ENCODE results near the gene MYO1G.

DNA sequence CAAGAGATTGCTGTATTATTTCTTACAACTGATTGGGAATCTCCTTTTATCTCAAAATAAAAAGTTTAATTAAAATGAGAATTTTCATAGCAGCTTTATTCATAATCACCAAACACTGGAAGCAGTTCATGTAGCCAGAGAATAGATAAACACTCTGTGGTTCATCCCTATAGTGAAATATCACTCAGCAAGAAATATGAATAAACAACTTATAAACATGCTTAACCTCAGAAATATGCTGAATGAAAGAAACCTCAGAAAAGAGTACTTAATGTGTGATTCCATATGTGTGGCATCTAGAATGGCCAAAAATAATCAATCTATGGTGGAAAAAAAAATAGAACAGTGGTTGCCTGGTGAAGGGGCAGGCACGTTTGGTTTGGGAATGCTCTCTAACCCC is 33.3 kb downstream of the MYO1G start:
- TF ChIP-seq, protein P1, sequence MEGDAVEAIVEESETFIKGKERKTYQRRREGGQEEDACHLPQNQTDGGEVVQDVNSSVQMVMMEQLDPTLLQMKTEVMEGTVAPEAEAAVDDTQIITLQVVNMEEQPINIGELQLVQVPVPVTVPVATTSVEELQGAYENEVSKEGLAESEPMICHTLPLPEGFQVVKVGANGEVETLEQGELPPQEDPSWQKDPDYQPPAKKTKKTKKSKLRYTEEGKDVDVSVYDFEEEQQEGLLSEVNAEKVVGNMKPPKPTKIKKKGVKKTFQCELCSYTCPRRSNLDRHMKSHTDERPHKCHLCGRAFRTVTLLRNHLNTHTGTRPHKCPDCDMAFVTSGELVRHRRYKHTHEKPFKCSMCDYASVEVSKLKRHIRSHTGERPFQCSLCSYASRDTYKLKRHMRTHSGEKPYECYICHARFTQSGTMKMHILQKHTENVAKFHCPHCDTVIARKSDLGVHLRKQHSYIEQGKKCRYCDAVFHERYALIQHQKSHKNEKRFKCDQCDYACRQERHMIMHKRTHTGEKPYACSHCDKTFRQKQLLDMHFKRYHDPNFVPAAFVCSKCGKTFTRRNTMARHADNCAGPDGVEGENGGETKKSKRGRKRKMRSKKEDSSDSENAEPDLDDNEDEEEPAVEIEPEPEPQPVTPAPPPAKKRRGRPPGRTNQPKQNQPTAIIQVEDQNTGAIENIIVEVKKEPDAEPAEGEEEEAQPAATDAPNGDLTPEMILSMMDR (IDR thresholded peaks at IDR 0.05) = no peak
- no peak for TF ChIP-seq GATA2 (CRISPR knock-in tag; IDR thresholded peaks at IDR 0.05)
- no peak for TF ChIP-seq EZH2phosphoT487 (IDR thresholded peaks at IDR 0.05; ENCODE audit: borderline replicate concordance, low read depth)
- TF ChIP-seq RFX5 (IDR thresholded peaks at IDR 0.05; ENCODE audit: low read length) = no peak
- TF ChIP-seq SMC3 (IDR thresholded peaks at IDR 0.05; ENCODE audit: low read depth, low read length) = no peak
